Right atrium auricular region (tissue), 2 donors: ENCODE measurements around the gene STAU1. TPM values are rescaled to one million over a fixed set of nuclear protein-coding genes. Genes with fewer than 3 reads are reported as not detected.
"Not testable (repeated sequence)": the region's sequence is repeated elsewhere in the genome, so short reads cannot be mapped to it uniquely, and the experiment has no call there.

Source experiments
- DNase-seq: peaks from one replicate; pipeline ENCODE4 v3.0.0-alpha.2; 2019; ENCODE audit warnings: low spot score
- H3K27ac ChIP-seq, 2 donors: fragments of 200-600 bp; sonication (generic); 1 replicate in 1 of 2; 2 replicates in 1 of 2; pipeline ENCODE4 v1.5.1; 2016 to 2019
- H3K27me3 ChIP-seq, 2 donors: fragments of 200-600 bp; sonication (generic); one replicate each; pipeline versions ENCODE4 v1.5.1 to v1.6.0; 2017 to 2019
- H3K36me3 ChIP-seq: fragments of 200-600 bp; sonication (generic); one replicate; pipeline ENCODE4 v1.5.1; 2016
- H3K4me1 ChIP-seq, 2 donors: fragments of 200-600 bp; sonication (generic); one replicate each; pipeline versions ENCODE4 v1.5.1 to v1.6.0; 2017 to 2019
- H3K4me3 ChIP-seq, 2 donors: fragments of 200-600 bp; sonication (generic); 1 replicate in 1 of 2; 2 replicates in 1 of 2; pipeline ENCODE4 v1.5.1; 2017 to 2019; ENCODE audit warnings: mild to moderate bottlenecking in 1 of 2, moderate library complexity in 1 of 2
- H3K9me3 ChIP-seq, 2 donors: fragments of 200-600 bp; sonication (generic); one replicate each; pipeline ENCODE4 v1.5.1; 2019
- total RNA-seq, 2 donors: library from RNA; depleted of rRNA; stranded (reverse); fragments of >200 nt; gene quantifications; one replicate each; pipeline ENCODE4 v1.1.0, GENCODE V29; 2016
- TF ChIP-seq, protein P1 (sequence below), 2 donors: fragments of 200-600 bp; sonication (generic); IDR thresholded peaks; one replicate each; pipeline ENCODE4 v1.5.1; 2019; ENCODE audit warnings: antibody characterized with exemption in 2 of 2

Gene STAU1
- total RNA-seq, 2 donors from 2014 or later = 62.9 to 77.0 TPM

DNA sequence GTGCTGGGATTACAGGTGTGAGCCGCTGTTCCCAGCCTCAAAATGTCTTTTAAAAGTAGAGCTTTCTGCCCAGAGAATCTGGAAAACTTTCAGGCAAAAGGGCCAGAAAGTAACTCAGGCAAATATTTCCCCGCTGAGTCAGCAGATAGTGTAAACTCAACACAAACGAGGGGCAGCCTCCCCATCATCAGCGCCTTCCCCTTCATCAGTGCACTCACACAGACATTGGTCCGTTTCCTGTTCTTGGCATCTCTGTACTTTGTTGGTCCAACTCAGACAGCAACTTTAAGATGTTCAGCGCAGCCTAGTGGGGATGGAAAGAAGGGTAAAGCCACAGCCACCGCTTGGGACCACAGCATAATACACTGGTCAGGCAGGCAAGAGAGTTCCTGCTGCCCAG is 72.6 kb downstream of the STAU1 start:
- Histone ChIP-seq H3K36me3 (peaks cover 78% of the 10 kb centered on the region), H3K27me3 (no peaks in the 10 kb centered on the region), H3K27ac (no peak overlapping the region), H3K4me1 (no peaks in the 10 kb centered on the region), H3K4me3 (no peak overlapping the region), H3K9me3 (no peaks in the 10 kb centered on the region)
- TF ChIP-seq, protein P1, sequence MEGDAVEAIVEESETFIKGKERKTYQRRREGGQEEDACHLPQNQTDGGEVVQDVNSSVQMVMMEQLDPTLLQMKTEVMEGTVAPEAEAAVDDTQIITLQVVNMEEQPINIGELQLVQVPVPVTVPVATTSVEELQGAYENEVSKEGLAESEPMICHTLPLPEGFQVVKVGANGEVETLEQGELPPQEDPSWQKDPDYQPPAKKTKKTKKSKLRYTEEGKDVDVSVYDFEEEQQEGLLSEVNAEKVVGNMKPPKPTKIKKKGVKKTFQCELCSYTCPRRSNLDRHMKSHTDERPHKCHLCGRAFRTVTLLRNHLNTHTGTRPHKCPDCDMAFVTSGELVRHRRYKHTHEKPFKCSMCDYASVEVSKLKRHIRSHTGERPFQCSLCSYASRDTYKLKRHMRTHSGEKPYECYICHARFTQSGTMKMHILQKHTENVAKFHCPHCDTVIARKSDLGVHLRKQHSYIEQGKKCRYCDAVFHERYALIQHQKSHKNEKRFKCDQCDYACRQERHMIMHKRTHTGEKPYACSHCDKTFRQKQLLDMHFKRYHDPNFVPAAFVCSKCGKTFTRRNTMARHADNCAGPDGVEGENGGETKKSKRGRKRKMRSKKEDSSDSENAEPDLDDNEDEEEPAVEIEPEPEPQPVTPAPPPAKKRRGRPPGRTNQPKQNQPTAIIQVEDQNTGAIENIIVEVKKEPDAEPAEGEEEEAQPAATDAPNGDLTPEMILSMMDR (IDR thresholded peaks at IDR 0.05) = no peak
- DNase-seq = no peak

GRCh38 chr20:49112596-49113274 is 75.4 kb downstream of the STAU1 start:
- H3K9me3 ChIP-seq = no peaks in the 10 kb centered on the region
- peaks cover 53% of the 10 kb centered on the region for H3K36me3 ChIP-seq
- TF ChIP-seq, protein P1 (IDR thresholded peaks at IDR 0.05) = no peak
- no peak overlapping the region for H3K27ac ChIP-seq
- H3K27me3 ChIP-seq = no peaks in the 10 kb centered on the region
- no peak for DNase-seq
- no peaks in the 10 kb centered on the region for H3K4me1 ChIP-seq
- H3K4me3 ChIP-seq = no peak overlapping the region

DNA sequence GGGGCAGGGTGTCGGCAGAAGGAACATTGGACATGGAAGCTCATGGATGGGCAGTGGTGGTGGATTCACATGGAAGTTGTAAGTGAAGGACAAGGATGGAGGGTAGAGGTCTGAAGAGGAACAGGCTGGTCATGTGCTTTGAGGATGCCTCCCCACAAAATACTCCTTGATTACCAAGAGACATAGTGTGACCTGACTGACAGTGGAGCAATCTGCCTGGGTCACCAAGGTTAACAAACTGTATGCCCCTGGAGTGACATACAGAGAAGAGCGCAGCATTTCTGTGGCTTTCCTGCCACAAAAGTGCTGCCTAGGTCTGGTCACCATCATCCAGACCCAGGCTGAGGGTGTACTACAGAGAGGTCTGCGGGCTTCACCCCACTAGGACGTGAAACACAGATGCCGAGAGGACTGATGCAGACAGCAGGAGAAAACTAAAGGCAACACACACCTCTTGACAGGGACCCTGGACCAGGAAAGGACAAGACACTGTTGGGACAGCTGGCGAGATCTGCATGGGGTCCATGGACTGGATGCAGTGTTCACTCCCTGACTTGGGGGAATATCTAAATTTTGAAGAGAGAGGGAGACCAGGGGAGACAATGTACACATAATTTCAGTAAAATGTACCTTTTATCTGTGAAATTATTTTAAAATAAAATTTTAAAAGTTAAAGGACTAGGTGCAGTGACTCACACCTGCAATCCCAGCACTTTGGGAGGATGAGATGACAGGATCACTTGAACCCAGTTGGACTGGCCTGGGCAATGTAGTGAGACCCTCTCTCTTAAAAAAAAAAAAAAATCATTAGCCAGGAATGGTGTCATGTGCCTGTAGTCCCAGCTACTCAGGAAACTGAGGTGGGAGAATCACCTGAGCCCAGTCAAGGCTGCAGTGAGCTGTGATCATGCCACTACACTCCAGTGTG is 77.1 kb downstream of the STAU1 start:
- H3K4me1 ChIP-seq = no peaks in the 10 kb centered on the region
- no peaks in the 10 kb centered on the region for H3K9me3 ChIP-seq
- no peak overlapping the region for H3K27ac ChIP-seq
- no peak overlapping the region for H3K4me3 ChIP-seq
- no peaks in the 10 kb centered on the region for H3K27me3 ChIP-seq
- TF ChIP-seq, protein P1 (IDR thresholded peaks at IDR 0.05) = no peak
- DNase-seq = no peak
- peaks cover 36% of the 10 kb centered on the region for H3K36me3 ChIP-seq

DNA sequence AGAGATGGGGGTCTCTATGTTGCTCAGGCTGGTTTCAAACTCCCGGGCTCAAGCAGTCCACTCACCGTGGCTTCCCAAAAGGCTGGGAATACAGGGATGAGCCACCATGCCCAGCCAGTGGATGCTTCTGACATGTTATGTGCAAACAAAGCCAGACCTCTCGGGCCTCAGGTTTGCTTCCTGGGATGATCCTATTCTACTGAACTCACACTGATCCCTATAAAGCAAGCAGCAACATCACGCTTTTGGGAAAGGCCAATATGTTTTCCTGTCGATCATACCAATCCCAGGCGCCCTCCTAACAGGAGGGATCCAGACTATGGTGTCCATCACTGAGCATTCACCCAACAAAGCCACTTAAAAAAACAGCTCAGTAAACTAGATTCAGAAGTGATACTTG is 81.8 kb downstream of the STAU1 start:
- Histone ChIP-seq H3K36me3 (peaks cover 35% of the 10 kb centered on the region), H3K4me1 (no peaks in the 10 kb centered on the region), H3K27ac (no peak overlapping the region), H3K4me3 (no peak overlapping the region), H3K27me3 (no peaks in the 10 kb centered on the region), H3K9me3 (no peaks in the 10 kb centered on the region)
- TF ChIP-seq, protein P1 (IDR thresholded peaks at IDR 0.05) = no peak
- DNase-seq = no peak

- H3K9me3 ChIP-seq, DNase-seq, H3K4me1 ChIP-seq, H3K27me3 ChIP-seq, H3K4me3 ChIP-seq, H3K27ac ChIP-seq: not testable (repeated sequence)
- H3K36me3 ChIP-seq = peaks cover 37% of the 10 kb centered on the region
Observed at GRCh38 chr20:49104979-49105547, 83.1 kb downstream of the STAU1 start.

GRCh38 chr20:49104365-49104648 is 83.8 kb downstream of the STAU1 start:
- no peaks in the 10 kb centered on the region for H3K27me3 ChIP-seq
- peaks cover 44% of the 10 kb centered on the region for H3K36me3 ChIP-seq
- no peaks in the 10 kb centered on the region for H3K4me1 ChIP-seq
- no peak overlapping the region for H3K4me3 ChIP-seq
- DNase-seq = no peak
- H3K9me3 ChIP-seq = no peaks in the 10 kb centered on the region
- TF ChIP-seq, protein P1 (IDR thresholded peaks at IDR 0.05) = no peak
- no peak overlapping the region for H3K27ac ChIP-seq
